ENCODE results near the gene MOGAT3. TPM values are rescaled to one million over a fixed set of nuclear protein-coding genes. Genes with fewer than 3 reads are reported as not detected.
A peak's percentile ranks its signal among the peaks of the same experiment; 100 is the strongest.

The MOGAT3 gene
- total RNA-seq, 1 donor from 2014 or later: not detected

- no peak for DNase-seq (ENCODE audit: low read depth)
- TF ChIP-seq CTCF (IDR thresholded peaks at IDR 0.05; ENCODE audit: insufficient read depth, low read length, severe bottlenecking): peak; percentile 9
- Histone ChIP-seq H3K36me3 (ENCODE audit: control insufficient read depth, insufficient read depth, low read length) (peaks cover 26% of the 10 kb centered on the region), H3K27me3 (ENCODE audit: control insufficient read depth, insufficient read depth, low read length) (no peaks in the 10 kb centered on the region), H3K4me3 (ENCODE audit: low read depth, low read length) (no peak overlapping the region)
- FAIRE-seq: no peak
Observed at GRCh38 chr7:101156277-101156676, 44.6 kb downstream of the MOGAT3 start.

- Histone ChIP-seq H3K27me3 (ENCODE audit: control insufficient read depth, insufficient read depth, low read length) (no peaks in the 10 kb centered on the region), H3K4me3 (ENCODE audit: low read depth, low read length) (peak overlapping the region; percentile 93), H3K36me3 (ENCODE audit: control insufficient read depth, insufficient read depth, low read length) (peaks cover 25% of the 10 kb centered on the region)
- FAIRE-seq: no peak
- DNase-seq (ENCODE audit: low read depth): no peak
- no peak for TF ChIP-seq CTCF (IDR thresholded peaks at IDR 0.05; ENCODE audit: insufficient read depth, low read length, severe bottlenecking)
Observed at GRCh38 chr7:101155303-101155702, 45.5 kb downstream of the MOGAT3 start.

- DNase-seq (ENCODE audit: low read depth) (no peak), FAIRE-seq (no peak)
- H3K4me3 ChIP-seq (ENCODE audit: low read depth, low read length): peak overlapping the region; percentile 93
- H3K27me3 ChIP-seq (ENCODE audit: control insufficient read depth, insufficient read depth, low read length): no peaks in the 10 kb centered on the region
- TF ChIP-seq CTCF (IDR thresholded peaks at IDR 0.05; ENCODE audit: insufficient read depth, low read length, severe bottlenecking): no peak
- peaks cover 20% of the 10 kb centered on the region for H3K36me3 ChIP-seq (ENCODE audit: control insufficient read depth, insufficient read depth, low read length)
Observed at GRCh38 chr7:101154693-101155102, 46.1 kb downstream of the MOGAT3 start.

GRCh38 chr7:101153969-101154692 is 46.7 kb downstream of the MOGAT3 start, which contains the start of gene AP1S1:
Gene AP1S1 (plus strand): TSS chr7:101154476. CDS start chr7:101154515, 39 bp downstream.
- Histone ChIP-seq H3K27me3 (ENCODE audit: control insufficient read depth, insufficient read depth, low read length) (no peaks in the 10 kb centered on the region), H3K4me3 (ENCODE audit: low read depth, low read length) (peak within 1 kb of the TSS; percentile 93), H3K36me3 (ENCODE audit: control insufficient read depth, insufficient read depth, low read length) (peaks cover 17% of the 10 kb centered on the region)
- DNase-seq (ENCODE audit: low read depth) (peak; percentile 76), FAIRE-seq (no peak)
- TF ChIP-seq CTCF (IDR thresholded peaks at IDR 0.05; ENCODE audit: insufficient read depth, low read length, severe bottlenecking): no peak

- peaks cover 3% of the 10 kb centered on the region for H3K36me3 ChIP-seq (ENCODE audit: control insufficient read depth, insufficient read depth, low read length)
- DNase-seq (ENCODE audit: low read depth) (no peak), FAIRE-seq (no peak)
- no peak overlapping the region for H3K4me3 ChIP-seq (ENCODE audit: low read depth, low read length)
- H3K27me3 ChIP-seq (ENCODE audit: control insufficient read depth, insufficient read depth, low read length): no peaks in the 10 kb centered on the region
- TF ChIP-seq CTCF (IDR thresholded peaks at IDR 0.05; ENCODE audit: insufficient read depth, low read length, severe bottlenecking): no peak
Observed at GRCh38 chr7:101151908-101152651, 48.8 kb downstream of the MOGAT3 start.

Other genes starting within 250 kb of the MOGAT3 start
- gene MUC12, start 231.5 kb downstream of the MOGAT3 start, total RNA-seq: under 0.01 TPM in 2 replicates
- gene MUC17, start 181.0 kb downstream of the MOGAT3 start, total RNA-seq: not detected in 2 replicates
- 6.6 and 12.5 TPM in 2 replicates for gene TRIM56, start 115.6 kb downstream of the MOGAT3 start, total RNA-seq
- 20.6 and 54.2 TPM in 2 replicates for gene SERPINE1, start 73.9 kb downstream of the MOGAT3 start, total RNA-seq
- gene AP1S1, start 46.6 kb downstream of the MOGAT3 start, total RNA-seq: 176 and 192 TPM in 2 replicates
- gene VGF, start 35.5 kb downstream of the MOGAT3 start, total RNA-seq: not detected in 2 replicates
- gene NAT16, start 20.7 kb downstream of the MOGAT3 start, total RNA-seq: not detected in 2 replicates
- gene PLOD3, start 16.5 kb upstream of the MOGAT3 start, total RNA-seq: 21.8 and 27.9 TPM in 2 replicates
- 66.9 and 72.7 TPM in 2 replicates for gene ZNHIT1, start 17.1 kb upstream of the MOGAT3 start, total RNA-seq
- 2.1 and 2.9 TPM in 2 replicates for gene CLDN15, start 36.8 kb upstream of the MOGAT3 start, total RNA-seq
- 209 and 272 TPM in 2 replicates for gene FIS1, start 44.0 kb upstream of the MOGAT3 start, total RNA-seq
- gene IFT22, start 120.8 kb upstream of the MOGAT3 start, total RNA-seq: 6.3 and 12.0 TPM in 2 replicates
- gene COL26A1, start 161.8 kb upstream of the MOGAT3 start, total RNA-seq: not detected in 2 replicates

Measured in bronchial epithelial cell (primary cell).